Measurements from ENCODE around the gene MCF2. TPM values are rescaled to one million over a fixed set of nuclear protein-coding genes. Genes with fewer than 3 reads are reported as not detected.

The MCF2 gene
- total RNA-seq, 1 donor from 2014 or later = not detected

DNA sequence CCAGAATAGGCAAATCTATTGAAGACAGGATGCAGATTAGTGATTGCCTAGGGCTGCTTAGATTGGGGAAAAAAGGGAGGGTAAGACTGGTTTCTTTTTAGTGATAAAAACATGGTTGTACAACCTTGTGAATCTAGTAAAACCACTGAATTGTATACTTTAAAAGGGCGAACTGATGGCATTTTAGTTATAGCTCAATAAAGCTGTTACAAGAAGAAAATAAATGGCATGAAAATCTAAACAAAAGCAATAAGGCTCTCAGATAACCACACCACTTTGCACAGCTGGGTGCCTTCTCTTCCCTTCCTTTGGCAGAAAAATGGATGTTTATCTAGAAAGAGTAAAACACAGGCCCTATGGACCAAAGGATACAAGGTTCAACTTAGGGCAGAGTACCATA is 107.9 kb downstream of the MCF2 start:
- no peak overlapping the region for H3K4me3 ChIP-seq
- no peaks in the 10 kb centered on the region for H3K36me3 ChIP-seq
- H3K9me3 ChIP-seq = no peaks in the 10 kb centered on the region
- TF ChIP-seq, protein P1, sequence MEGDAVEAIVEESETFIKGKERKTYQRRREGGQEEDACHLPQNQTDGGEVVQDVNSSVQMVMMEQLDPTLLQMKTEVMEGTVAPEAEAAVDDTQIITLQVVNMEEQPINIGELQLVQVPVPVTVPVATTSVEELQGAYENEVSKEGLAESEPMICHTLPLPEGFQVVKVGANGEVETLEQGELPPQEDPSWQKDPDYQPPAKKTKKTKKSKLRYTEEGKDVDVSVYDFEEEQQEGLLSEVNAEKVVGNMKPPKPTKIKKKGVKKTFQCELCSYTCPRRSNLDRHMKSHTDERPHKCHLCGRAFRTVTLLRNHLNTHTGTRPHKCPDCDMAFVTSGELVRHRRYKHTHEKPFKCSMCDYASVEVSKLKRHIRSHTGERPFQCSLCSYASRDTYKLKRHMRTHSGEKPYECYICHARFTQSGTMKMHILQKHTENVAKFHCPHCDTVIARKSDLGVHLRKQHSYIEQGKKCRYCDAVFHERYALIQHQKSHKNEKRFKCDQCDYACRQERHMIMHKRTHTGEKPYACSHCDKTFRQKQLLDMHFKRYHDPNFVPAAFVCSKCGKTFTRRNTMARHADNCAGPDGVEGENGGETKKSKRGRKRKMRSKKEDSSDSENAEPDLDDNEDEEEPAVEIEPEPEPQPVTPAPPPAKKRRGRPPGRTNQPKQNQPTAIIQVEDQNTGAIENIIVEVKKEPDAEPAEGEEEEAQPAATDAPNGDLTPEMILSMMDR (IDR thresholded peaks at IDR 0.05) = no peak
- intact Hi-C loops (cut with DNase I) = no loop called here
- no peak overlapping the region for H3K27ac ChIP-seq
- no peaks in the 10 kb centered on the region for H3K4me1 ChIP-seq
- DNase-seq (no peak), ATAC-seq (no peak)
- no peaks in the 10 kb centered on the region for H3K27me3 ChIP-seq (ENCODE audit: low read depth)

DNA sequence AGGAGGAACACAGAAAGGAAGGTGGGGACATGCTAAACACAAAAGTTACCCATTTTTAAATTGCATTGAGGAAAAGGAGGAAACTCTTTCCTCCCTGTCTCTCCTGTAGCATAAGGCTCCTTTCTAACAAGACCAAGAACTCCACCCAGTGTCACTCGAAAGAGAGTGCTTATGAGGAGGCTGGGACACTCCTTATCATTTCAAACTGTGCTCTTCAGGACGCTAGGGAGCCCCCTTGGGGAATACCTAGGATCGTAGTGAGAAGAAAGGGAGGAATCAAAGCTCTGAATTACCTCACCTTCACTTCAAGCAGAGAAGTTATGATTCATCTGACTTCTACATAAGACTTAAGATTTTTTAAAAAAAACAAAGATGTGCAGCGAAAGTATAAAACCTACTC is 111.9 kb downstream of the MCF2 start:
- ATAC-seq = no peak
- no peak for DNase-seq
- H3K36me3 ChIP-seq = no peaks in the 10 kb centered on the region
- H3K27ac ChIP-seq = no peak overlapping the region
- no peaks in the 10 kb centered on the region for H3K4me1 ChIP-seq
- H3K9me3 ChIP-seq = no peaks in the 10 kb centered on the region
- TF ChIP-seq, protein P1 (IDR thresholded peaks at IDR 0.05) = no peak
- intact Hi-C loops (cut with DNase I) = no loop called here
- H3K4me3 ChIP-seq = no peak overlapping the region
- no peaks in the 10 kb centered on the region for H3K27me3 ChIP-seq (ENCODE audit: low read depth)

DNA sequence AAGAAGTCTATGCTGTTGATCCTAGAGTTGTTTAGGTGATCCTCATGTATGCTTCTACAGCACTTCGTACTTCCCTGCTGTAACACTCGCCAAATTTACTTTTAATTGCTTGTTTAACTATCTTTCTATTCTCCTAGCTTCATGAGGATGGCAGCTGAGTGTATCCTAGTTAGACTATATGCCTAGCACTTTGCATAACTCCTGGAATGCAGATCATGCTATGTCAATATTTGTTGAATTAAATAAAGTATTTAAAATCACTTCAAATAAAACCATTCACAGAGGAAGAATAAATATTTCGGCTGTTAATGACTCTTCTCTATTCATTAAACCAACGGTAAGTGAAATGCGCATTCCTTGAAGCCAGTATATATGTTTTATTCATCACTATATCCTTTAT is 122.4 kb downstream of the MCF2 start:
- no peak overlapping the region for H3K4me3 ChIP-seq
- TF ChIP-seq, protein P1 (IDR thresholded peaks at IDR 0.05) = no peak
- no peaks in the 10 kb centered on the region for H3K4me1 ChIP-seq
- H3K27me3 ChIP-seq (ENCODE audit: low read depth) = no peaks in the 10 kb centered on the region
- ATAC-seq (no peak), DNase-seq (no peak)
- no peak overlapping the region for H3K27ac ChIP-seq
- H3K36me3 ChIP-seq = no peaks in the 10 kb centered on the region
- intact Hi-C loops (cut with DNase I) = no loop called here
- no peaks in the 10 kb centered on the region for H3K9me3 ChIP-seq

DNA sequence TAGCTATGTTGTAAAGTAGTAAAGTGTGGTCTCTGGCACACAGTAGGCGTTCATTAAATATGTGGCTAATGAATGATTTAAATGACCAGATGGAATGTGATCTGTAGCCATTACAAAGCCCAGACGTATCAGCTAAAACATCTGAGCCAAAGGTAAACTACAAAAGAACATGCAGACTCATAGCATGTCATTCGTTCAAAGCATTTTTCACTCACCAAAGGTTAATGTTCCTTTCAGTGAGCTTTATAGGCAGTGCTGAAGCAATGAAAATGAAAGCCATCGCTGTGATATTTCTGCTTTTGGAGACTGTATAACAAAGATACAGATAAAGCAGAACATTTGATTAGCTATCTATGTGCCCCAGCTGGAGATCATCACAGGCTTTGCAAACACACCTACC is 126.9 kb downstream of the MCF2 start:
- Histone ChIP-seq H3K4me1 (no peaks in the 10 kb centered on the region), H3K27ac (no peak overlapping the region), H3K9me3 (no peaks in the 10 kb centered on the region), H3K27me3 (ENCODE audit: low read depth) (no peaks in the 10 kb centered on the region), H3K4me3 (no peak overlapping the region), H3K36me3 (no peaks in the 10 kb centered on the region)
- ATAC-seq (no peak), DNase-seq (no peak)
- TF ChIP-seq, protein P1 (IDR thresholded peaks at IDR 0.05) = no peak
- intact Hi-C loops (cut with DNase I) = no loop called here

DNA sequence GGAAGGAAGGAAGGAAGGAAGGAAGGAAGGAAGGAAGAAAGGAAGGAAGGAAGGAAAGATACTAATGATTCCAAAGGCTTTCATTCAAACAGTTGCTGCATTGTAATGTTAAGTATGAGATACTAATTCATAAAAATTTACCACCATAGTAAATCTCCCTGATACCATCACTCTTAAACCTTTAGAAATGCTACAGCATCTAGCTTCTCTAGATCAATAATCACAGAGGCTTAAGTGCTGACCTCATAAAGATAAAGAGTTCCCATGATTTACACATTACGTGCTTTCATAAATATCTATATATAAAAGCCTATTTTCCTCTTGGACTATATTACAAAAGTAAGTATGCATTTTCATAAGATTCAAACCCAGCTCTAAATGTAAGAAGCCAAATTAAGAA is 141.0 kb downstream of the MCF2 start:
- Histone ChIP-seq H3K27ac (no peak overlapping the region), H3K9me3 (no peaks in the 10 kb centered on the region), H3K36me3 (no peaks in the 10 kb centered on the region), H3K4me1 (no peaks in the 10 kb centered on the region), H3K27me3 (ENCODE audit: low read depth) (no peaks in the 10 kb centered on the region), H3K4me3 (no peak overlapping the region)
- TF ChIP-seq, protein P1 (IDR thresholded peaks at IDR 0.05) = no peak
- ATAC-seq (no peak), DNase-seq (no peak)
- intact Hi-C loops (cut with DNase I) = no loop called here

DNA sequence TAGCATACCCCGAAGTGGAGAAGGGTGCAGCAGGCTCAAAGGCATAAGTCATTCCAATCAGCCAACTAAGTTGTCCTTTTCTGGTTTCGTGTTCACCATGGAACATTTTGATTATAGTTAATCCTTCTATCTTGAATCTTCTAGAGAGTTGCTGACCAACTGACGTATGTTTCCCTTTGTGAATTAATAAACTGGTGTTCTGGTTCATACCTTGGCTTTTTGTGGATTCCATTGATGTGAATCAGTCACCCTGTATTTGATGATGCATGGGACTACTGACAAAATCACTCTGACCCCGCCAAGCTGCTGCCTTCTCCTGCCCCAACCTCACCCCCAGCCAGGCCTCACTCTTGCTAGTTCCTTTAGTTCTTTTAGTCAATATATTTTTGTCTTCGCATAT is 144.7 kb downstream of the MCF2 start:
- Histone ChIP-seq H3K36me3 (no peaks in the 10 kb centered on the region), H3K27me3 (ENCODE audit: low read depth) (no peaks in the 10 kb centered on the region), H3K27ac (no peak overlapping the region), H3K9me3 (no peaks in the 10 kb centered on the region), H3K4me1 (no peaks in the 10 kb centered on the region), H3K4me3 (no peak overlapping the region)
- TF ChIP-seq, protein P1 (IDR thresholded peaks at IDR 0.05) = no peak
- DNase-seq (no peak), ATAC-seq (no peak)
- intact Hi-C loops (cut with DNase I) = no loop called here
